ENCODE results near the gene DEFB129. TPM values are rescaled to one million over a fixed set of nuclear protein-coding genes. Genes with fewer than 3 reads are reported as not detected.

Gene DEFB129
- total and polyA plus RNA-seq, 2 experiments from 2014 or later: not detected

DNA sequence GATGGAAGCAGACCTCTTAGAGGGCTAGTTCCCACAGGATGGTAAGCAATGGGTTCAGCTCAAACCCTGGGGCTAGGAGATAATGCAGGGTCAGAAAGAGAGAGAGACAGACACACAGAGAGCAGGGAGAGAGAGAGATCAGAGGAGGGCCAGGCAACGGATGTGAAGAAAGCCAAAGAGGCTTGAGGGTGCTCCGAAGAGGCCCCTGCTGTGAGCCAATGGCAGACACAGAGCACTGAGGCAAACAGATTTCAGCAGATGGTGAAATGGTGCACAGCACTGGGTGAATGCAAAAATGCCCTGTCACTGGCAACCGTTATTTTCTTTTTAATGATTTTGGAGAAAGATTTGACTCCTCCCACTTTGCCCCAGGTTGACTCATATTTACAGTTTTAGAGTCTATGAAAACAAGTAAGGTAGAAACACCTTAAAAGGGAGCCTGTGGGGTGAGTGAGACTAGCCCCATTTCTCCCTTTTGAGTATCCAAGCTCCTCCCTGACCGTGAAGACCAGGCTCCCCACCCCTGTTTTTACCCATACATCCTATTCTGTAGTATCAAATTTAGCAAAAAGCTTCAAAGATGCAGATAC, 31.3 kb downstream of the DEFB129 start (continued):
- no peak for TF ChIP-seq NANOG (IDR thresholded peaks at IDR 0.05; ENCODE audit: borderline replicate concordance)
- TF ChIP-seq EZH2phosphoT487 (IDR thresholded peaks at IDR 0.05; ENCODE audit: unreplicated experiment): no peak
- TF ChIP-seq STAT1 (IDR thresholded peaks at IDR 0.05; ENCODE audit: unreplicated experiment): no peak
- TF ChIP-seq, protein P1, sequence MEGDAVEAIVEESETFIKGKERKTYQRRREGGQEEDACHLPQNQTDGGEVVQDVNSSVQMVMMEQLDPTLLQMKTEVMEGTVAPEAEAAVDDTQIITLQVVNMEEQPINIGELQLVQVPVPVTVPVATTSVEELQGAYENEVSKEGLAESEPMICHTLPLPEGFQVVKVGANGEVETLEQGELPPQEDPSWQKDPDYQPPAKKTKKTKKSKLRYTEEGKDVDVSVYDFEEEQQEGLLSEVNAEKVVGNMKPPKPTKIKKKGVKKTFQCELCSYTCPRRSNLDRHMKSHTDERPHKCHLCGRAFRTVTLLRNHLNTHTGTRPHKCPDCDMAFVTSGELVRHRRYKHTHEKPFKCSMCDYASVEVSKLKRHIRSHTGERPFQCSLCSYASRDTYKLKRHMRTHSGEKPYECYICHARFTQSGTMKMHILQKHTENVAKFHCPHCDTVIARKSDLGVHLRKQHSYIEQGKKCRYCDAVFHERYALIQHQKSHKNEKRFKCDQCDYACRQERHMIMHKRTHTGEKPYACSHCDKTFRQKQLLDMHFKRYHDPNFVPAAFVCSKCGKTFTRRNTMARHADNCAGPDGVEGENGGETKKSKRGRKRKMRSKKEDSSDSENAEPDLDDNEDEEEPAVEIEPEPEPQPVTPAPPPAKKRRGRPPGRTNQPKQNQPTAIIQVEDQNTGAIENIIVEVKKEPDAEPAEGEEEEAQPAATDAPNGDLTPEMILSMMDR (conservative IDR thresholded peaks at IDR 0.05; ENCODE audit: low read depth in 2 of 2): no peak
- no peak for TF ChIP-seq ZNF114 (CRISPR knock-in tag; IDR thresholded peaks at IDR 0.05)
- TF ChIP-seq, protein P2, sequence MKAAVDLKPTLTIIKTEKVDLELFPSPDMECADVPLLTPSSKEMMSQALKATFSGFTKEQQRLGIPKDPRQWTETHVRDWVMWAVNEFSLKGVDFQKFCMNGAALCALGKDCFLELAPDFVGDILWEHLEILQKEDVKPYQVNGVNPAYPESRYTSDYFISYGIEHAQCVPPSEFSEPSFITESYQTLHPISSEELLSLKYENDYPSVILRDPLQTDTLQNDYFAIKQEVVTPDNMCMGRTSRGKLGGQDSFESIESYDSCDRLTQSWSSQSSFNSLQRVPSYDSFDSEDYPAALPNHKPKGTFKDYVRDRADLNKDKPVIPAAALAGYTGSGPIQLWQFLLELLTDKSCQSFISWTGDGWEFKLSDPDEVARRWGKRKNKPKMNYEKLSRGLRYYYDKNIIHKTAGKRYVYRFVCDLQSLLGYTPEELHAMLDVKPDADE (IDR thresholded peaks at IDR 0.05): no peak
- no peak for TF ChIP-seq EZH2 (IDR thresholded peaks at IDR 0.05; ENCODE audit: low read depth, unreplicated experiment)

DNA sequence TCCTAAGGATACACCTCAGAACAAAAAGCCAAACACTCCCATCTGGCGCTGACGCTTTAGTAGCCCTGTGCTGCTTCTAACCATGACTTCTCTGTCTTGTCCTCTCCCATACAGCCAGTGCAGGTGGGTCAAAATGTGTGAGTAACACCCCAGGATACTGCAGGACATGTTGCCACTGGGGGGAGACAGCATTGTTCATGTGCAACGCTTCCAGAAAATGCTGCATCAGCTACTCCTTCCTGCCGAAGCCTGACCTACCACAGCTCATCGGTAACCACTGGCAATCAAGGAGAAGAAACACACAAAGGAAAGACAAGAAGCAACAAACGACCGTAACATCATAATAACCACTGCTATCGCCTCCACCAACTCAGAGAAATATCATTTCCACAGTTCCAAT, 31.9 kb downstream of the DEFB129 start:
- Histone ChIP-seq H3F3A (replicated peaks; ENCODE audit: low read depth) (no peaks in the 10 kb centered on the region), H3K36me3 (ENCODE audit: insufficient read depth) (no peaks in the 10 kb centered on the region), H3K79me2 (replicated peaks; ENCODE audit: insufficient read depth) (no peaks in the 10 kb centered on the region), H3K4me2 (no peak overlapping the region), H3K4me3 (no peak overlapping the region), H4K20me1 (replicated peaks; ENCODE audit: insufficient read depth) (no peaks in the 10 kb centered on the region; the same call in 1 of the 2 replicates), H2AFZ (no peak overlapping the region), H3K9me2 (ENCODE audit: insufficient read depth) (no peaks in the 10 kb centered on the region), H3K27ac (ENCODE audit: low read depth) (no peak overlapping the region), H3K27me3 (ENCODE audit: insufficient read depth) (peaks cover 96% of the 10 kb centered on the region), H3K4me1 (ENCODE audit: insufficient read depth) (no peaks in the 10 kb centered on the region)
- TF ChIP-seq, protein P1 (conservative IDR thresholded peaks at IDR 0.05; ENCODE audit: low read depth in 2 of 2): peak; percentile 28 to 47; a peak in 2 of 4 replicates
- TF ChIP-seq EZH2phosphoT487 (IDR thresholded peaks at IDR 0.05; ENCODE audit: unreplicated experiment): no peak
- H3K27me3 Mint-ChIP-seq (ENCODE audit: insufficient read depth, low read depth, poor library complexity): peaks cover 58% of the 10 kb centered on the region
- H3K36me3 Mint-ChIP-seq (ENCODE audit: low read depth): no peaks in the 10 kb centered on the region
- H3K9me3 Mint-ChIP-seq: no peaks in the 10 kb centered on the region; the same call in 2 of the 3 replicates
- ATAC-seq (peak; percentile 43; the same call in 2 of the 3 replicates), DNase-seq (ENCODE audit: low spot score) (peak; percentile 31)
- no peak overlapping the region for H3K4me3 Mint-ChIP-seq
- H3K4me1 Mint-ChIP-seq: peaks cover 7% of the 10 kb centered on the region; the same call in 1 of the 3 replicates
- no peak overlapping the region for H3K27ac Mint-ChIP-seq

All from GM23338 (cell line).